Epithelial cell of umbilical artery (primary cell): ENCODE results near the gene FTMT. TPM values are rescaled to one million over a fixed set of nuclear protein-coding genes. Genes with fewer than 3 reads are reported as not detected.

Experiments
- total RNA-seq: library from RNA; depleted of rRNA; stranded (reverse); fragments of >200 nt; gene quantifications from 2 replicates; pipeline ENCODE4 v1.2.3, GENCODE V29; 2014

Gene FTMT
- not detected in 2 replicates for total RNA-seq

GRCh38 chr5:121851643-121852574 is at the start of gene FTMT:
Gene FTMT, plus strand, starts transcription at chr5:121851882. Its CDS starts 82 bp downstream, at chr5:121851964.

Other genes with a start within 250 kb of the FTMT start
- 28.9 and 29.8 TPM in 2 replicates for gene SRFBP1, start 110.1 kb downstream of the FTMT start, total RNA-seq
- 35.4 and 48.8 TPM in 2 replicates for gene LOX, start 226.4 kb downstream of the FTMT start, total RNA-seq